ENCODE data around the gene EPC2. TPM values are rescaled to one million over a fixed set of nuclear protein-coding genes. Genes with fewer than 3 reads are reported as not detected.

EPC2 gene
- 20.9 TPM for total RNA-seq

DNA sequence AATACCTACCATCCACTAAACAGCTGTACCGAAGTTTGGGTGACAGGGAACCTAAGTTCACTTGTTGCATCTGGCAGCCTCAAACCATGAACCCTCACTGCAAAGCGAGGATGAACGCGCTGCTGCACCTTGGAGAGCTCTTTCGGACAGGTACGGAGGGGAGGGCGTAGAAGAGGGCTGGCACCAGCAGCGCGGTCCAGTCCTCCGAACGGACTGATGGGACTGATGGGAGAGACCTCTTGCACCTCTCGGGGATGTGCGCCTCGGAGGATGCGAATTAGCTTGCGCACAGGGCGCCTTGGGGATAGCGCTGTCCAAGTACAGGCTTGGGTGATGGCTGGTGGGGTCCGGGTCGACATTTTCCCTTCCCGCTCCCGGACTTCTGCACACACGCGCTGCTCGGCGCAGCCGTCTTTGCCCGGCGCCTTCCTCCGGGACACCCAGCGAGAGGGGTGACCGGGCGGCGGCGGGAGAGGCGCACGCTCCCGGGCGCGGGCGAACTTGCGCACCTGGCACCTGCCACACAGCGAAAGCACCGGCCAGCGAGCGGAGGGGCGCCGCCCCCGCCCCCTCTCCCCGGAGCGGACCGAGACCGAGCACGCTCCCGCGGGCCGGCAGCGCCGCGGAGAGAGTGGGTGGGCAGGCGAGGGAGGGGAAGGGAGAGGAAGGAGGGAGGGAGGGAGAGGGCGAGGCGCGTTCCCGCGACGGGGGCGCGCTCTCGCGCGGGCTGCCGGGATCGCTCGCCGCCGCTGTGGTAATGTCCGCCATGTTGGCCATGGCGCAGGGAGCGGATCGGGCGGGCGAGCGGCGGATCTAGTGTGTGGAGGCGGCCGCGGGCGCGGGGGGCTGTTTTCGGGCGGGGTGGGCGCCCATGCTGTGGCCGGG, at the start of gene EPC2:
Gene EPC2 (plus strand): TSS at position 754 of the 885 bp plus-strand sequence. CDS start 267 bp downstream, outside the sequence.
- no peaks in the 10 kb centered on the region for H3K9me3 ChIP-seq (ENCODE audit: control insufficient read depth in 3 of 3, low read length in 3 of 3)
- peak within 1 kb of the TSS; percentile 91 to 97 (median 96) for H3K9ac ChIP-seq (ENCODE audit: low read depth in 1 of 3, low read length in 3 of 3)
- H3K27me3 ChIP-seq (ENCODE audit: control insufficient read depth in 3 of 3, insufficient read depth in 3 of 3, low read length in 3 of 3): no peaks in the 10 kb centered on the region
- peak within 1 kb of the TSS; percentile 95 to 100 (median 97) for H3K4me3 ChIP-seq (ENCODE audit: low read length in 3 of 3)
- H3K4me1 ChIP-seq (ENCODE audit: control insufficient read depth in 3 of 3, insufficient read depth in 3 of 3, low read length in 3 of 3): peaks cover 10 to 15% (median 10%) of the 10 kb centered on the region in 3 donors
- peak within 1 kb of the TSS; percentile 92 for H3K27ac ChIP-seq (ENCODE audit: low read depth, low read length)
- H3K36me3 ChIP-seq (ENCODE audit: control insufficient read depth in 3 of 3, insufficient read depth in 3 of 3, low read length in 3 of 3): no peaks in the 10 kb centered on the region

DNA sequence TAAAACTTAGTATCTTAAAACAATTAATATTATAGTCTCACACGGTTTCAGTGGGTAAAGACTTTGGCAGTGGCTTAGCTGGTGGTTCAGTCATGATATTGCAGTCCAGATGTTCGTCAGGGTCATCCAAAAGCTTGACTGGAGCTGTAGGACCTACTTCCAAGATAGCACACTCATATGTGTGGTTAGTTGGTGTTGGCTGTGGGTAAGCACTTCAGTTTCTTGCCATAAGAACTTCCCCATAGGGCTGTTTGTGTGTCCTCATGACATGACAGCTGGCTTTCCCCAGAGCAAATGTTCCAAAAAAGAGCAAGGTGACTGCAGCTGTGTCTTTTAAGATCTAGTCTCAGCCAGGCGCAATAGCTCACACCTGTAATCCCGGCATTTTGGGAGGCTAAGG, 48.5 kb upstream of the EPC2 start:
- H3K36me3 ChIP-seq (ENCODE audit: control insufficient read depth in 3 of 3, insufficient read depth in 3 of 3, low read length in 3 of 3): no peaks in the 10 kb centered on the region
- no peak overlapping the region for H3K9ac ChIP-seq (ENCODE audit: low read depth in 1 of 3, low read length in 3 of 3)
- peaks cover 0 to 10% (median 5%) of the 10 kb centered on the region in 3 donors for H3K9me3 ChIP-seq (ENCODE audit: control insufficient read depth in 3 of 3, low read length in 3 of 3)
- H3K27ac ChIP-seq (ENCODE audit: low read depth, low read length): no peak overlapping the region
- H3K4me3 ChIP-seq (ENCODE audit: low read length in 3 of 3): no peak overlapping the region
- H3K4me1 ChIP-seq (ENCODE audit: control insufficient read depth in 3 of 3, insufficient read depth in 3 of 3, low read length in 3 of 3): no peaks in the 10 kb centered on the region
- H3K27me3 ChIP-seq (ENCODE audit: control insufficient read depth in 3 of 3, insufficient read depth in 3 of 3, low read length in 3 of 3): no peaks in the 10 kb centered on the region

GRCh38 chr2:148599109-148599991, 45.2 kb upstream of the EPC2 start:
- Histone ChIP-seq H3K9me3 (ENCODE audit: control insufficient read depth in 3 of 3, low read length in 3 of 3) (peaks cover 3 to 12% (median 10%) of the 10 kb centered on the region in 3 donors), H3K4me3 (ENCODE audit: low read length in 3 of 3) (no peak overlapping the region), H3K27me3 (ENCODE audit: control insufficient read depth in 3 of 3, insufficient read depth in 3 of 3, low read length in 3 of 3) (no peaks in the 10 kb centered on the region), H3K9ac (ENCODE audit: low read depth in 1 of 3, low read length in 3 of 3) (no peak overlapping the region), H3K4me1 (ENCODE audit: control insufficient read depth in 3 of 3, insufficient read depth in 3 of 3, low read length in 3 of 3) (no peaks in the 10 kb centered on the region), H3K27ac (ENCODE audit: low read depth, low read length) (no peak overlapping the region), H3K36me3 (ENCODE audit: control insufficient read depth in 3 of 3, insufficient read depth in 3 of 3, low read length in 3 of 3) (no peaks in the 10 kb centered on the region)

GRCh38 chr2:148602885-148603561, 41.5 kb upstream of the EPC2 start:
- no peak overlapping the region for H3K4me3 ChIP-seq (ENCODE audit: low read length in 3 of 3)
- peaks cover 3 to 12% (median 10%) of the 10 kb centered on the region in 3 donors for H3K9me3 ChIP-seq (ENCODE audit: control insufficient read depth in 3 of 3, low read length in 3 of 3)
- no peaks in the 10 kb centered on the region for H3K36me3 ChIP-seq (ENCODE audit: control insufficient read depth in 3 of 3, insufficient read depth in 3 of 3, low read length in 3 of 3)
- H3K4me1 ChIP-seq (ENCODE audit: control insufficient read depth in 3 of 3, insufficient read depth in 3 of 3, low read length in 3 of 3): no peaks in the 10 kb centered on the region
- H3K27me3 ChIP-seq (ENCODE audit: control insufficient read depth in 3 of 3, insufficient read depth in 3 of 3, low read length in 3 of 3): no peaks in the 10 kb centered on the region
- no peak overlapping the region for H3K9ac ChIP-seq (ENCODE audit: low read depth in 1 of 3, low read length in 3 of 3)
- no peak overlapping the region for H3K27ac ChIP-seq (ENCODE audit: low read depth, low read length)

DNA sequence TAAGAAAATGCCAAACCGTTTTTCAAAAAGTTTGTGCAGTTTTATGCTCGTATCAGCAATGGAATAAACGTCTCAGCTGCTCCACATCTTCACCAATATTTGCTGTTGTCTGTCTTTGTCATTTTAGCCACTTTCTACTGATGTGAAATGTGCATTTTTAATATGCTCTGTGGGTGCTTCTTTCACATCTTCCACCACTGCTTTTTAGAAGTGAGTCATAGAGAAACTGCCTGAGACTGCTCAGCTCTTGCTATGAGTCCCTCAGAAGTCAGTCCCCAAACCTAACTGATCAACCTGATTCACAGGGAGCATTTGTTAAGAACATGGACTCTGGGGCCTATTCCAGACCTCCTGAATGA, 41.0 kb upstream of the EPC2 start:
- Histone ChIP-seq H3K27ac (ENCODE audit: low read depth, low read length) (no peak overlapping the region), H3K36me3 (ENCODE audit: control insufficient read depth in 3 of 3, insufficient read depth in 3 of 3, low read length in 3 of 3) (no peaks in the 10 kb centered on the region), H3K9ac (ENCODE audit: low read depth in 1 of 3, low read length in 3 of 3) (no peak overlapping the region), H3K27me3 (ENCODE audit: control insufficient read depth in 3 of 3, insufficient read depth in 3 of 3, low read length in 3 of 3) (no peaks in the 10 kb centered on the region), H3K4me1 (ENCODE audit: control insufficient read depth in 3 of 3, insufficient read depth in 3 of 3, low read length in 3 of 3) (no peaks in the 10 kb centered on the region), H3K9me3 (ENCODE audit: control insufficient read depth in 3 of 3, low read length in 3 of 3) (peaks cover 3 to 12% (median 10%) of the 10 kb centered on the region in 3 donors), H3K4me3 (ENCODE audit: low read length in 3 of 3) (no peak overlapping the region)

GRCh38 chr2:148604927-148605326, 39.6 kb upstream of the EPC2 start:
- Histone ChIP-seq H3K9ac (ENCODE audit: low read depth in 1 of 3, low read length in 3 of 3) (no peak overlapping the region), H3K27me3 (ENCODE audit: control insufficient read depth in 3 of 3, insufficient read depth in 3 of 3, low read length in 3 of 3) (no peaks in the 10 kb centered on the region), H3K36me3 (ENCODE audit: control insufficient read depth in 3 of 3, insufficient read depth in 3 of 3, low read length in 3 of 3) (no peaks in the 10 kb centered on the region), H3K9me3 (ENCODE audit: control insufficient read depth in 3 of 3, low read length in 3 of 3) (peaks cover 3 to 12% (median 5%) of the 10 kb centered on the region in 3 donors), H3K27ac (ENCODE audit: low read depth, low read length) (no peak overlapping the region), H3K4me1 (ENCODE audit: control insufficient read depth in 3 of 3, insufficient read depth in 3 of 3, low read length in 3 of 3) (no peaks in the 10 kb centered on the region), H3K4me3 (ENCODE audit: low read length in 3 of 3) (no peak overlapping the region)

GRCh38 chr2:148607566-148607965, 37.0 kb upstream of the EPC2 start:
- Histone ChIP-seq H3K36me3 (ENCODE audit: control insufficient read depth in 3 of 3, insufficient read depth in 3 of 3, low read length in 3 of 3) (no peaks in the 10 kb centered on the region), H3K4me3 (ENCODE audit: low read length in 3 of 3) (no peak overlapping the region), H3K4me1 (ENCODE audit: control insufficient read depth in 3 of 3, insufficient read depth in 3 of 3, low read length in 3 of 3) (no peaks in the 10 kb centered on the region), H3K9me3 (ENCODE audit: control insufficient read depth in 3 of 3, low read length in 3 of 3) (peaks cover 0 to 3% (median 3%) of the 10 kb centered on the region in 3 donors), H3K27me3 (ENCODE audit: control insufficient read depth in 3 of 3, insufficient read depth in 3 of 3, low read length in 3 of 3) (no peaks in the 10 kb centered on the region), H3K27ac (ENCODE audit: low read depth, low read length) (no peak overlapping the region), H3K9ac (ENCODE audit: low read depth in 1 of 3, low read length in 3 of 3) (no peak overlapping the region)

DNA sequence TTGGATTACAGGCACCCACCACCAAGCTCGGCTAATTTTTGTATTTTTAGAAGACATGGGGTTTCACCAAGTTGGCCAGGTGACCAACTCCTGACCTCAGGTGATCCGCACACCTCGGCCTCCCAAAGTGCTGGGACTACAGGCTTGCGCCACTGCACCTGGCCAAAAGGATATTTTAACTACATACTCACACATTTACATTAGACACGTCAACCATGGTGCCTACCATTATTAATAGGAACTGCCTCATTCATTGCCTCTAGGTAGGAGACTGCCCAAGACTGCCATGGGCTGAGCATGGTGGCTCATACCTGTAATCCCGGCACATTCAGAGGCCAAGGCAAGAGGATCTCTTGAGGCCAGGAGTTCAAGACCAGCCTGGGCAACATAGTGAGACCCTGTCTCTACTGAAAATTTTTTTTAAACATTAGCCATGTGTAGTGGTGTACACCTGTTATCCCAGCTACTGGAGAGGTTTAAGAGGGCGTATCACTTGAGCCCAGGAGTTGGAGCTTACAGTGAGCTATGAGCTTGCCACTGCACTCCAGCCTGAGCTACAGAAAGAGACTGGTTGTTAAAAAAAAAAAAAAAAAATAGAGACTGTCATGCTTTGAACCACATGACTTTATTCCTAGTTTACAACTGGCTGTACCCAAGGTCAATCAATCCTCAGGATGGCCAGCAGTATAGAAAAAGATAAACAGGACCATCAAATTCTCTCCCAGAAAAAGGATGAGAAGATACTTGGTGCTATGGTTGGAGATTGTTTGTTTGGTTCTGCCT, 31.1 kb upstream of the EPC2 start:
- Histone ChIP-seq H3K27ac (ENCODE audit: low read depth, low read length) (no peak overlapping the region), H3K36me3 (ENCODE audit: control insufficient read depth in 3 of 3, insufficient read depth in 3 of 3, low read length in 3 of 3) (no peaks in the 10 kb centered on the region), H3K9me3 (ENCODE audit: control insufficient read depth in 3 of 3, low read length in 3 of 3) (no peaks in the 10 kb centered on the region), H3K27me3 (ENCODE audit: control insufficient read depth in 3 of 3, insufficient read depth in 3 of 3, low read length in 3 of 3) (no peaks in the 10 kb centered on the region), H3K9ac (ENCODE audit: low read depth in 1 of 3, low read length in 3 of 3) (no peak overlapping the region), H3K4me3 (ENCODE audit: low read length in 3 of 3) (no peak overlapping the region), H3K4me1 (ENCODE audit: control insufficient read depth in 3 of 3, insufficient read depth in 3 of 3, low read length in 3 of 3) (peaks cover 10 to 16% (median 13%) of the 10 kb centered on the region in 3 donors)

DNA sequence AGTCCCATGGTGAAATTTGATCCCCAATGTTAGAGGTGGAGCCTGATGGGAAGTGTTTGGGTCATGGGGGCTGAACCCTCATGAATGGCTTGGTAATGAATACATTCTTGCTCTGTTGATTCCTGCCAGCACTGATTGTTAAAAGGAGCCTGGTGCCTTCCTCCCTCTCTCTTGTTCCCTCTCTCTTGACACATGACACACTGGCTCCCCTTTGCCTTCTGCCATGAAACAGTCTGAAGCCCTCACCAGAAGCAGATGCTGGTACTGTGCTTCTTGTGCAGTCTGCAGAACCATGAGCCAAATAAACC, 30.6 kb upstream of the EPC2 start:
- Histone ChIP-seq H3K4me3 (ENCODE audit: low read length in 3 of 3) (no peak overlapping the region), H3K4me1 (ENCODE audit: control insufficient read depth in 3 of 3, insufficient read depth in 3 of 3, low read length in 3 of 3) (peaks cover 10 to 16% (median 13%) of the 10 kb centered on the region in 3 donors), H3K9ac (ENCODE audit: low read depth in 1 of 3, low read length in 3 of 3) (no peak overlapping the region), H3K36me3 (ENCODE audit: control insufficient read depth in 3 of 3, insufficient read depth in 3 of 3, low read length in 3 of 3) (no peaks in the 10 kb centered on the region), H3K27ac (ENCODE audit: low read depth, low read length) (no peak overlapping the region), H3K9me3 (ENCODE audit: control insufficient read depth in 3 of 3, low read length in 3 of 3) (no peaks in the 10 kb centered on the region), H3K27me3 (ENCODE audit: control insufficient read depth in 3 of 3, insufficient read depth in 3 of 3, low read length in 3 of 3) (no peaks in the 10 kb centered on the region)
